Kidney capillary endothelial cell (primary cell): ENCODE data around the gene PALLD.

Experiments used
- DNase-seq: peaks from one replicate; pipeline ENCODE4 v3.0.0-alpha.2; 2018; ENCODE audit warnings: low spot score

PALLD gene

GRCh38 chr4:168878623-168879022 lies 381.8 kb downstream of the PALLD start:
- no peak for DNase-seq

- no peak for DNase-seq
Observed at GRCh38 chr4:168879188-168879587, 382.3 kb downstream of the PALLD start.

- no peak for DNase-seq
Observed at GRCh38 chr4:168880072-168880675, 383.3 kb downstream of the PALLD start.

GRCh38 chr4:168880811-168881595 lies 384.2 kb downstream of the PALLD start:
- no peak for DNase-seq

- no peak for DNase-seq
Observed at GRCh38 chr4:168881781-168882420, 385.0 kb downstream of the PALLD start.

- no peak for DNase-seq
Observed at GRCh38 chr4:168882650-168883233, 385.9 kb downstream of the PALLD start.

GRCh38 chr4:168883513-168883912 lies 386.7 kb downstream of the PALLD start:
- DNase-seq: no peak

GRCh38 chr4:168884251-168885124 lies 387.6 kb downstream of the PALLD start:
- no peak for DNase-seq

- DNase-seq: no peak
Observed at GRCh38 chr4:168885400-168885799, 388.5 kb downstream of the PALLD start.

GRCh38 chr4:168886351-168886750 lies 389.5 kb downstream of the PALLD start:
- DNase-seq: no peak

- DNase-seq: no peak
Observed at GRCh38 chr4:168887809-168888208, 391.0 kb downstream of the PALLD start.

- DNase-seq: no peak
Observed at GRCh38 chr4:168888715-168889215, 391.9 kb downstream of the PALLD start.

- no peak for DNase-seq
Observed at GRCh38 chr4:168891086-168891485, 394.2 kb downstream of the PALLD start.

GRCh38 chr4:168891688-168892087 lies 394.8 kb downstream of the PALLD start:
- no peak for DNase-seq

- DNase-seq: no peak
Observed at GRCh38 chr4:168892475-168892874, 395.6 kb downstream of the PALLD start.

- no peak for DNase-seq
Observed at GRCh38 chr4:168893205-168893604, 396.4 kb downstream of the PALLD start.

- DNase-seq: no peak
Observed at GRCh38 chr4:168893807-168894206, 397.0 kb downstream of the PALLD start.

GRCh38 chr4:168900080-168900479 lies 403.2 kb downstream of the PALLD start:
- DNase-seq: no peak

GRCh38 chr4:168907119-168907698 lies 410.4 kb downstream of the PALLD start:
- DNase-seq: no peak

GRCh38 chr4:168908093-168908492 lies 411.2 kb downstream of the PALLD start:
- no peak for DNase-seq

- DNase-seq: no peak
Observed at GRCh38 chr4:168908851-168909273, 412.0 kb downstream of the PALLD start.
